Peyer's patch (tissue), 4 donors: Measurements from ENCODE around the gene SNAP25.

Source experiments
- POLR2A ChIP-seq, 2 donors: fragments of 450-650 bp; IDR thresholded peaks; one replicate each; pipeline ENCODE4 v1.5.1; 2017; ENCODE audit warnings: antibody characterized with exemption in 2 of 2, mild to moderate bottlenecking in 2 of 2, moderate library complexity in 2 of 2
- TF ChIP-seq, protein P1 (sequence below), 6 experiments: fragments of 450-650 bp in 4 of 6; fragments of 200-600 bp in 2 of 6; sonication (generic) in 1 of 6; IDR thresholded peaks; one replicate each; pipeline ENCODE4 v1.5.1; 2017 to 2019; ENCODE audit warnings: antibody characterized with exemption in 6 of 6, mild to moderate bottlenecking in 3 of 6, moderate library complexity in 1 of 6

DNA sequence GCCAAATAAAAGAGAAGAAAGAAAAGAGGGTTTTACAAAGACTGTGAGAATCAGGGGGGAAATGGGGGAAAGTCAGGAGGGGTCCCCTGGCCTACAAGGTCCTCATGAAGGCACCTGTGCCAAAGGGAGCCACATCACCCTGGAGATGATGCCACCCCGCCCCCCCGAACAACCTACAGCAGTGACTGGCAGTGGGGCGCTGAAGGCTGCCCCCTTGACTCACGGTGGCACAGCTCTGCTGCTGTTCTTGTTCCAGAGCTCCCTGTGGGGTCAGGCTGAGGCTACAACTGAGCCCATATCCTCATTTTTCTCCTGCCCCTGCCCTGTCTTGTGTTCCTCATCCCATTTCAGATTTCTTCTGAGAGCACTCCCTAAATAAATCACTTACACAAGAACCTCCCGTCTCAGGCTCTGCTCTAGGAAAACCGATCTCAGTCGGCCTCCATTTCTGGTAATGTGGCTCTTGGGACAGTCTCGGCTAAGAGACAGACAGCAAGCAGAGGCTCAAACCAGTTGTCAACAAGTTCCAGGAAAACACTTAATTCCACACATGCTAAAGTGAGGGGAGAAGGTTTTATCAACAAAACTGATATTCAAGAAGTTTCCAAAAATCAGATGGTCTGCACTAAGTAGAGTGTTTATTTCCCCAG is 105.7 kb downstream of the SNAP25 start:
- TF ChIP-seq, protein P1, sequence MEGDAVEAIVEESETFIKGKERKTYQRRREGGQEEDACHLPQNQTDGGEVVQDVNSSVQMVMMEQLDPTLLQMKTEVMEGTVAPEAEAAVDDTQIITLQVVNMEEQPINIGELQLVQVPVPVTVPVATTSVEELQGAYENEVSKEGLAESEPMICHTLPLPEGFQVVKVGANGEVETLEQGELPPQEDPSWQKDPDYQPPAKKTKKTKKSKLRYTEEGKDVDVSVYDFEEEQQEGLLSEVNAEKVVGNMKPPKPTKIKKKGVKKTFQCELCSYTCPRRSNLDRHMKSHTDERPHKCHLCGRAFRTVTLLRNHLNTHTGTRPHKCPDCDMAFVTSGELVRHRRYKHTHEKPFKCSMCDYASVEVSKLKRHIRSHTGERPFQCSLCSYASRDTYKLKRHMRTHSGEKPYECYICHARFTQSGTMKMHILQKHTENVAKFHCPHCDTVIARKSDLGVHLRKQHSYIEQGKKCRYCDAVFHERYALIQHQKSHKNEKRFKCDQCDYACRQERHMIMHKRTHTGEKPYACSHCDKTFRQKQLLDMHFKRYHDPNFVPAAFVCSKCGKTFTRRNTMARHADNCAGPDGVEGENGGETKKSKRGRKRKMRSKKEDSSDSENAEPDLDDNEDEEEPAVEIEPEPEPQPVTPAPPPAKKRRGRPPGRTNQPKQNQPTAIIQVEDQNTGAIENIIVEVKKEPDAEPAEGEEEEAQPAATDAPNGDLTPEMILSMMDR (IDR thresholded peaks at IDR 0.05): no peak
- TF ChIP-seq POLR2A (IDR thresholded peaks at IDR 0.05): no peak
